Duodenal mucosa (tissue), 2 donors: ENCODE data around the gene PCYOX1L.
A peak's percentile ranks its signal among the peaks of the same experiment; 100 is the strongest.

Experiments used
- H3K27ac ChIP-seq: one replicate; pipeline ENCODE4 v1.7.0; 2013; ENCODE audit warnings: low read depth, low read length
- H3K27me3 ChIP-seq, 2 donors: one replicate each; pipeline ENCODE4 v1.7.0; 2013; ENCODE audit warnings: low read length in 2 of 2, control low read depth in 1 of 2; ENCODE audit not compliant: insufficient read depth in 2 of 2, control insufficient read depth in 1 of 2
- H3K36me3 ChIP-seq, 2 donors: one replicate each; pipeline ENCODE4 v1.7.0; 2013; ENCODE audit warnings: low read length in 2 of 2, control low read depth in 1 of 2; ENCODE audit not compliant: insufficient read depth in 2 of 2, control insufficient read depth in 1 of 2
- H3K4me1 ChIP-seq, 2 donors: one replicate each; pipeline ENCODE4 v1.7.0; 2013; ENCODE audit warnings: low read length in 2 of 2, control low read depth in 1 of 2; ENCODE audit not compliant: insufficient read depth in 2 of 2, control insufficient read depth in 1 of 2
- H3K4me3 ChIP-seq, 2 donors: one replicate each; pipeline ENCODE4 v1.7.0; 2013; ENCODE audit warnings: low read length in 2 of 2, low read depth in 1 of 2
- H3K9ac ChIP-seq, 2 donors: one replicate each; pipeline ENCODE4 v1.7.0; 2013; ENCODE audit warnings: low read length in 2 of 2, low read depth in 1 of 2
- H3K9me3 ChIP-seq, 2 donors: one replicate each; pipeline ENCODE4 v1.7.0; 2013; ENCODE audit warnings: low read length in 2 of 2, control low read depth in 1 of 2; ENCODE audit not compliant: control insufficient read depth in 1 of 2

Gene PCYOX1L

DNA sequence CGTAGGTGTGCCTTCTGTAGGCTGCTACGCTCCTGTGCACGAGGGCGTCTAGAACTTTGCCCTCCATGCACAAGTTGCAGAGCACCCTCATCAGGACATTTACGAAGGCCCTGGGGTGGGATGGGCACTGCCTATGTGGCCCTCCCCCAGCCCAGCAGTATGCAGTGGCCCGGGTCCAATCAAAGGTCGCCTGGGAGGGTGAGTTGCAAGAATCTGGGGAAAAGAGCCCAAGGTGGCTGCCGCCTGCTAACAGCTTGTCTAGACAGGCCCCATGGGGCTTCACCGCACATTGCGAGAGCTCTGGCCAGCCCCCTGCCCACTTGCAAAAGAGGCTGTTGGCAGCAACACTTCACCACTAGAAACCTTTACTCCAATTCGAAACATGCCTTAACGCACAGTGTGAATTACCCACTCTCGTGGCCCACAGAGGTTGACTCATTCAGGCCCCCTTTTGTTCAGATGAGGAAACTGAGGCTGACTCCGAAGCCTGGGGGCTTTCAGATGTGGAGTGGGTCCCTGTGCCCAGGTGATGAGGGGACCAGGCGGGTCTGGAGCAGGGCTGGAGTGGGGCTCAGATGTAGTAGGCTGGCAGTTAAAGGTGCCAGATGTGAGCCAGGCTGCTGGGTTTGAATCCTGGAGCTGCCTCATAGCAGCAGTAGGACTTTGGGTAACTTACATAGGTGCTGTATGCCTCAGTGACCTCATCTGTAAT is 53.0 kb downstream of the PCYOX1L start:
- Histone ChIP-seq H3K36me3 (no peaks in the 10 kb centered on the region), H3K9ac (peak overlapping the region; percentile 51 to 63), H3K9me3 (no peaks in the 10 kb centered on the region), H3K4me3 (peak overlapping the region; percentile 44 to 71), H3K27ac (no peak overlapping the region), H3K27me3 (no peaks in the 10 kb centered on the region), H3K4me1 (peaks cover 8 to 12% of the 10 kb centered on the region in 2 donors)

DNA sequence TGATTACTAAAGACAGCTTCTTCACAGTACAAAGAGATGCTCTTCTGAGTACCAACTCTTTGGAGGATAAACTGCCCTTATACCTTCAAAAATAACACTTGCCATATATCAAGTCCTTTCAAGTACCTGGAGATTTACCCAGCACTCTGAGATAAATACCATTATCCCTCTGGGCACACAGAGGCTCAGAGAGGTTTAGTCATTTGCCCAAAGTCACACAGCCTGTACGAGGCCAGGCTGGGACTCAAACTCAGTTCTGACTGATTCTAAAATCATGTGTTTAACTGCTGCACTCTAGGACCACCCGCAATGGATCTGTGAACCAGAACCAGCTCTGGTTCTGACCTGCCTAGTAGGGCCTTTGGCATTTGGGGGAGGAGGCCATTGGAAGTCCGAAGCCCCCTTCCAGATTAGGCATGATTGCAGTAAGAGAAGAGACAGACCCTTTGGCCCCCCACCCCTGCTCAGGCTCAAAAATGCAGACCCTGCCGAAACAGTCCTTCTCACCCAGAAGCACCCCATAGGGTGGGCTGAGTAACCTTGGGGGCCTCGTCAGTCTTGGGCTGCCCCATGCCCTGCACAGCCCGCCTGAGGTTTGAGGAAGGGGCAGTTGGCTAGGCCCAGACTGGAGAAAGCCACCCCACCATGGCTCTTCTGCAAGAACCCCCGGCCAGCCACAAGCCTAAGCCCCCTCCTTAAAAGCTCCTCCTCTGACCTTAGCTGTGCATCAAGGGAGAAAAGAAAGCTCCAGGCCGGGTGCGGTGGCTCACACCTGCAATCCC is 54.1 kb downstream of the PCYOX1L start:
- H3K9ac ChIP-seq: no peak overlapping the region
- H3K4me3 ChIP-seq: no peak overlapping the region
- H3K36me3 ChIP-seq: no peaks in the 10 kb centered on the region
- H3K4me1 ChIP-seq: peaks cover 8 to 12% of the 10 kb centered on the region in 2 donors
- H3K27me3 ChIP-seq: no peaks in the 10 kb centered on the region
- H3K9me3 ChIP-seq: no peaks in the 10 kb centered on the region
- H3K27ac ChIP-seq: peak overlapping the region; percentile 8

DNA sequence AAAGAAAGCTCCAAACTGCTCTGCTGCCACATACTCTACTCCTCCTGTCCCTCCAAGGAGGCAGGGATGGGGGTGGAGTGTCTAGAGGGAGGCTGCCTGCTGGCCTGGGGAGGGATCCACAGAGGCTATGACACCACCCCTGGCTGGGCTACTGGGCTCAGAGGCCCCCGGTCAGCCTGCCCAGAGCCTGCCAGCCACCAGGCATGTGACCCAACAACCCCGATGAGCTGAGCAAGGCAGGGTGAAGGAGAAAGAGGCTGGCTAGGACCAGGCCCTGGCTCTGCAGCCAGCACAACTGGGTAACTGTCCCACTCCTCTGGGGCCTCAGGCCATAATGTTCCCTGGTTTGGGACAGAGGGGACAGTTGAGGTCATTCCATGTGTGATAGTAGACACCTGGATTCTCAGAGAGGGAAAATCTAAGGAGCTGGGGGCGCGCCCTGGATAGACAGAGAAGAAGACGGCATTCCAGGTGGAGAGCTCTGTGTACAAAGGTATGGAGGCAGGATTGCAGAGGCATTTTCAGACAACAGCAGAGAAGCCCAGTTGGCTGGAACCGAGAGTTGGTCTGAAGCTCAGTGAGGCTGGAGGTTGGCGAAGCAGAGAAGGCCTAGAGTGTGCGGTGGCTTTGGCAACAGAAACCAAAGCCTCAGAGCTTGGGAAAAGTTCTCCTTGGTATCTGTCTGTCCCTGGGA is 55.1 kb downstream of the PCYOX1L start:
- Histone ChIP-seq H3K36me3 (no peaks in the 10 kb centered on the region), H3K9ac (no peak overlapping the region), H3K4me3 (peak overlapping the region; percentile 3), H3K27ac (no peak overlapping the region), H3K9me3 (no peaks in the 10 kb centered on the region), H3K27me3 (no peaks in the 10 kb centered on the region), H3K4me1 (peaks cover 10 to 12% of the 10 kb centered on the region in 2 donors)

DNA sequence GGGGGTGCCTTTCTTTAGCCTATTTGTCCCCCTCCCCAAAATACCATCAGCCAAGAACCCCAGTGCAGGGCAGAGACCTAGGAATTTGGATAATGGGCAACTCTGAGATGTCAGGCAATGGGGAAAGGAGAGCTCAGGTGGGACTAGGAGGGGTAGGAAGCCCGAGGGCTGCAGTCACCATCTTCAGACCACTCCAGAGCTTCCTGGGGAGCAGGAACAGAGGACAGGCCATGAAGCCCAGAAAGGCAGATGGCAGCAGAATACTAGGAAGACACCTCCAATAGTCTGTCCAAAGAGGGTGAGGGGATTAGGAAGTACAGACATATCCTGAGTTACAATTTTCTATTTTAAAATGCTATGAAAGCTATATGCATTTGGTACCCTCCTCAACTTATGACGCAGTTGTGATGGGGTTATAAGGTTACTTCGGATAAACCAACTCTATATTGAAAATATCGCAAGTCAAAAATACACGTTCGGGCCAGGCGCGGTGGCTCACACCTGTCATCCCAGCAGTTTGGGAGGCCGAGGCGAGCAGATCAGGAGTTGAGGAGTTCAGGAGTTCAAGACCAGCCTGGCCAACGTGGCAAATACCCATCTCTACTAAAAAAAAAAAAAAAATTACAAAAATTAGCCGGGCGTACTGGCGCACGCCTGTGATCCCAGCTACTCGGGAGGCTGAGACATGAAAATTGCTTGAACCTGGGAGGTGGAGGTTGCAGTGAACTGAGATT is 55.8 kb downstream of the PCYOX1L start:
- no peak overlapping the region for H3K27ac ChIP-seq
- H3K27me3 ChIP-seq: no peaks in the 10 kb centered on the region
- no peaks in the 10 kb centered on the region for H3K9me3 ChIP-seq
- H3K4me3 ChIP-seq: peak overlapping the region in 1 of 2 donors; percentile 3
- H3K4me1 ChIP-seq: peaks cover 12 to 13% of the 10 kb centered on the region in 2 donors
- H3K9ac ChIP-seq: no peak overlapping the region
- H3K36me3 ChIP-seq: no peaks in the 10 kb centered on the region

DNA sequence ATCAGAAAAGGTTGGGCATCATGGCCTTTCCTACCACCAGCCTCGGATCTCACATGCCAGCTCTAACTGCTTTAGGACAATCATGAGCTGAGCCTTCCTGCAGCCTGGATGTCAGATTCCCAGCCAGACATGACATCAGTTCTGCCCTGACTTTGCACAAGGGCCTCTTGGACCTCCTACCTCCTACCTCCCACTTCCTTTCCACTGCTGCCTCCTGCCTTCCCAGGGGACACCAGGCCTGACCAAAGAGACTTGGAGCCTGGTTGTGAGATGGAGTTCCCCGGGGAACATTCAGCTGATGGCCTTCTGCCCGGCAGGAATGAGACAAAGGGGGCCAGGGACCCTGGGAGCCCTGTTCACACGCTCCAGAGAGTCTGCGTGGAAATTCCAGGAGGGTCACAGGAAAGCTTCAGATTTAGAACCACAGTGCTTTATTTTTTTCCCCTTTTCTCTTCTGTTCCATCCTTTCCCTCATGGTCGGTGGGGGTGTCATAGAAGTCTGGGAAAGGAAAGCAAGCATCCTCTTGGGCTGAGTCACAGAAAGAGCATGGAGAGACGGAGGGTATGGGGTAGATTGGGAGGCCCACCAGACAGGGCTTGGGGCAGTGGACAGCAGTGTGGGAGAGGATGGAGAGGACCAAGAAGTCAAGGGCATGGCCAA is 56.7 kb downstream of the PCYOX1L start:
- Histone ChIP-seq H3K27me3 (no peaks in the 10 kb centered on the region), H3K27ac (peak overlapping the region; percentile 55), H3K9me3 (no peaks in the 10 kb centered on the region), H3K4me3 (peak overlapping the region; percentile 3 to 28), H3K9ac (peak overlapping the region in 1 of 2 donors; percentile 48), H3K36me3 (no peaks in the 10 kb centered on the region), H3K4me1 (peaks cover 12 to 13% of the 10 kb centered on the region in 2 donors)

DNA sequence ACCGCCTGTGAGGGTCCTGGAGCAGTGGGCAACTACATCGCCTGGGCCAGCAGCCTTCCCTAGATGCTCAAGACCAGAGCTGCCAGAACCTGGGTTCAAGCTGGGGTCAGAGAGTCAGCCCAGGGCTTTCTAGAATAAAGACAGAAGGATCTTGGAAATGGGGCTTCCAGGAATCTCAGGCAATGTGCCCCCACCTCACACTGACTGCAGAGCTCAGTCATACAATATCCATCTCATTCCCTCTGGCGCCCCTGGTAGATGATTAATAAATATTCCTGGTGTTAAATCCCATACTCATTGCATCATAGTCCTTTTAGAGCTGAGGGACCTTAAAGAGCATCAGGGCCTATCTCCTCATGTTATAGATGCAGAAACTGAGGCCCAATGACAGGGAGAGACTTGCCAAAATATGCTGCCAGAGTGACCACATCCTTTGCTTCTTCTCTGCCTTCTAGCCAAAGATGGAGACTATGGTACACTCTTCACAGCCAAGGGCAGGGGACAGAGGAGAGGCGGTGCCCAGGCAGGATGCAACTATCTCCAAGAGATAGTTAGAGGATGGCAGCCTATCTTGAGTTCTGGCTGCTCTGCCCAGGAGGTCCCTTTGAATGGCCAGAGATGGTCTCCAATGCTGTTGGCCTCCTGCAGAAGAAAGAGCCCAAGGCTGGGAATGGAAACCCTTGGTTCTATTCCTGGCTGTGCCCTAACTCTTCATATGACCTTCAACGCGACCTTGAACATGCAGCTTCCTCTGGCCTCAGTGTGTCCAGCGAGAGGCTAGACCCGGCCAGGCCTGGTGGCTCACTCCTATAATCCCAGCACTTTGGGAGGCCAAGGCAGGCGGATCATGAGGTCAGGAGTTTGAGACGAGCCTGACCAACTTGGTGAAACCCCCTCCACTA is 57.5 kb downstream of the PCYOX1L start:
- H3K36me3 ChIP-seq: no peaks in the 10 kb centered on the region
- peak overlapping the region in 1 of 2 donors; percentile 48 for H3K9ac ChIP-seq
- H3K9me3 ChIP-seq: no peaks in the 10 kb centered on the region
- peak overlapping the region; percentile 55 for H3K27ac ChIP-seq
- no peaks in the 10 kb centered on the region for H3K27me3 ChIP-seq
- no peak overlapping the region for H3K4me3 ChIP-seq
- H3K4me1 ChIP-seq: peaks cover 12 to 17% of the 10 kb centered on the region in 2 donors

DNA sequence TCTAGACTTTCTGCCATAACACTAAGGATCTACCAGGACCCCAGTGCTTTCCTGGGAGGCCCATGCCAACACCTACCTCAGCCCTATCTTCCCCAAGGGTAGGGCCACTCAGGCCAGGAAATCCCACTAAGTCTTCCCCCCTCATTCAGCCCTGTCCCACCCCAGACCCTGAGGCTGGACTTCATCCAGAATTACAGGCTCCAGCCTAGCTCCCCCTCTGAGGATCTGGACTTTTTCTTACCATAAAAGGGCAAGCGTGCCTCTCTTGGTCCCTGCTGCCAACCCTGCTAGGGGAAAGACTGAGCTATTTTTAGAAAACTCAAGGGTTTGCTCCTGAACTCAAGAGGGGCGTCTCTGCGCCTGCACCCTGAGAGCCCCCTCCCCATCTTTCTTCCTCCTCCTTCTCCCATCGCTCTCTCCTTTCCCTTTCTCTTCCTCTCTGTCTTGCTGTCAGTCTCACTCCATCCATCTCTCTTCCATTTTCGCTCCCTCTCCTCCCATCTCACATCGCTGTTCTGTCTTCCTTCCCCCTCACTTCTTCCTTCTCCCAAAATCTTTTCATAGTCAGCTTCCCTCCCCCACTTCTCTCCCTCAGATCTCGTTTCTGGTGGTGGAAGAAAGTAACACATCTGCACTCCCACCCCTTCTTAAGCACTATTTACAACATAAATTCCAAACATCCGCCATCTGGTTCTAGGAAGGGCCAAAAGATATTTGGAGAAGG is 59.3 kb downstream of the PCYOX1L start:
- Histone ChIP-seq H3K9me3 (no peaks in the 10 kb centered on the region), H3K27ac (peak overlapping the region; percentile 44), H3K9ac (no peak overlapping the region), H3K4me3 (no peak overlapping the region), H3K36me3 (no peaks in the 10 kb centered on the region), H3K27me3 (no peaks in the 10 kb centered on the region), H3K4me1 (peaks cover 10 to 16% of the 10 kb centered on the region in 2 donors)

DNA sequence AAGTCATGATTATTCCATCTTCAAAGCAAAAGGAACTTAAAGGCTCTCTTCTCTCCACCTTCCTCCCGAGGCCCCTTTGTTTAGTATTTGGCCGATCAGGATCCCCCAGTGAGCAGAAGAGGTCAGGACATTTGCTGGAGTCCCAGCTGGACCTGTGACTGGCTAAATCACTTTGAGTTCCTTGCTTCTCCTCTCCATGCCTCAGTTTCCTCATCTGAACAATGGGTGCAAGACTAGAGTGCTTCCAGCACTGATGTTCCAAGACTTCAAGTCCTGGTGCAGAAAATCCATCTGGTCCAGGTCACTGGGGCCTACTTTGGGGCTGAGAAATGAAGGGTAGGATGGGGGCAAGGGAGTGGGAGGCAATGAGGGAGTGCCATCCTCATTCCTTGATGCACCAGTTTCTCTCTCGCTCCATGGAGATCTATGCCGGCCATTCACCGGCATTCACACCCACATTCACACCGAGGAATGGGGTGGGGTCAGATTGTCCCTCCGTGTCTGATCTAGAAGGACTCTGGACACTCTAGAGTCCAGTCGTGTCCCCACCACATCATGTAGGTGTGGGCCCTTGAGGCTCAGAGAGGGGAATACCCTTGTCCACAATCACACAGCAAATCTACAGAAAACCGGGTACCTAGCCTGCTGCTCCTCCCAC is 60.0 kb downstream of the PCYOX1L start:
- Histone ChIP-seq H3K4me1 (peaks cover 10 to 20% of the 10 kb centered on the region in 2 donors), H3K9ac (no peak overlapping the region), H3K27ac (no peak overlapping the region), H3K27me3 (no peaks in the 10 kb centered on the region), H3K4me3 (no peak overlapping the region), H3K9me3 (no peaks in the 10 kb centered on the region), H3K36me3 (no peaks in the 10 kb centered on the region)
